ENCODE data around the gene KMT2A.

GRCh38 chr11:118484405-118484804 lies 48.1 kb downstream of the KMT2A start:
- no peak for TF ChIP-seq CTCF (IDR thresholded peaks at IDR 0.05)
- TF ChIP-seq POLR2A (IDR thresholded peaks at IDR 0.05): no peak
